ENCODE results near the gene VTI1A. TPM values are rescaled to one million over a fixed set of nuclear protein-coding genes. Genes with fewer than 3 reads are reported as not detected.

The VTI1A gene
- total RNA-seq, 6 donors from 2014 or later = 29.5 to 247 (median 43.0) TPM

- DNase-seq = no peak
- H3K4me1 ChIP-seq = peaks cover 0 to 17% (median 2%) of the 10 kb centered on the region in 4 donors
- H3K27me3 ChIP-seq = no peaks in the 10 kb centered on the region
- no peak for TF ChIP-seq POLR2AphosphoS5 (IDR thresholded peaks at IDR 0.05)
- no peak for ATAC-seq (ENCODE audit: low FRiP score in 2 of 2)
- H3K4me3 ChIP-seq = no peak overlapping the region
- H3K27ac ChIP-seq = no peak overlapping the region
- H3K9me3 ChIP-seq = no peaks in the 10 kb centered on the region
- H3K36me3 ChIP-seq = no peaks in the 10 kb centered on the region
- 90 to 93% methylated on average over 4 of the region's 4 CpGs for WGBS, 2 donors
These were observed 63.4 kb downstream of the VTI1A start for GRCh38 chr10:112510384-112510783.

GRCh38 chr10:112512294-112512693 is 65.3 kb downstream of the VTI1A start:
- 95 to 96% methylated on average over 2 of the region's 2 CpGs for WGBS, 2 donors
- DNase-seq (no peak), ATAC-seq (ENCODE audit: low FRiP score in 2 of 2) (no peak)
- Histone ChIP-seq H3K36me3 (no peaks in the 10 kb centered on the region), H3K9me3 (no peaks in the 10 kb centered on the region), H3K27ac (no peak overlapping the region), H3K4me3 (no peak overlapping the region), H3K4me1 (peaks cover 0 to 14% (median 1%) of the 10 kb centered on the region in 4 donors), H3K27me3 (no peaks in the 10 kb centered on the region)
- TF ChIP-seq POLR2AphosphoS5 (IDR thresholded peaks at IDR 0.05) = no peak
- TF ChIP-seq CTCF (IDR thresholded peaks at IDR 0.05) = no peak
- no peak for TF ChIP-seq POLR2A (IDR thresholded peaks at IDR 0.05)
- TF ChIP-seq EP300 (IDR thresholded peaks at IDR 0.05) = no peak

- DNase-seq = no peak
- no peaks in the 10 kb centered on the region for H3K9me3 ChIP-seq
- H3K4me1 ChIP-seq = no peaks in the 10 kb centered on the region
- TF ChIP-seq EP300 (IDR thresholded peaks at IDR 0.05) (no peak), POLR2A (IDR thresholded peaks at IDR 0.05) (no peak), CTCF (IDR thresholded peaks at IDR 0.05) (no peak), POLR2AphosphoS5 (IDR thresholded peaks at IDR 0.05) (no peak)
- no peaks in the 10 kb centered on the region for H3K27me3 ChIP-seq
- H3K27ac ChIP-seq = no peak overlapping the region
- no peaks in the 10 kb centered on the region for H3K36me3 ChIP-seq
- ATAC-seq (ENCODE audit: low FRiP score in 2 of 2) = no peak
- no peak overlapping the region for H3K4me3 ChIP-seq
These were observed 68.1 kb downstream of the VTI1A start for GRCh38 chr10:112515126-112515525.

GRCh38 chr10:112515852-112516251 is 68.8 kb downstream of the VTI1A start:
- H3K4me3 ChIP-seq = no peak overlapping the region
- ATAC-seq (ENCODE audit: low FRiP score in 2 of 2) = no peak
- TF ChIP-seq POLR2A (IDR thresholded peaks at IDR 0.05) = no peak
- TF ChIP-seq CTCF (IDR thresholded peaks at IDR 0.05) = no peak
- no peak for TF ChIP-seq EP300 (IDR thresholded peaks at IDR 0.05)
- no peak for TF ChIP-seq POLR2AphosphoS5 (IDR thresholded peaks at IDR 0.05)
- no peaks in the 10 kb centered on the region for H3K4me1 ChIP-seq
- no peak for DNase-seq
- no peaks in the 10 kb centered on the region for H3K36me3 ChIP-seq
- H3K27me3 ChIP-seq = no peaks in the 10 kb centered on the region
- no peaks in the 10 kb centered on the region for H3K9me3 ChIP-seq
- no peak overlapping the region for H3K27ac ChIP-seq
- 73 to 92% methylated on average over 2 of the region's 2 CpGs for WGBS, 2 donors

- Histone ChIP-seq H3K27ac (no peak overlapping the region), H3K36me3 (no peaks in the 10 kb centered on the region), H3K9me3 (no peaks in the 10 kb centered on the region), H3K4me3 (no peak overlapping the region), H3K4me1 (no peaks in the 10 kb centered on the region), H3K27me3 (no peaks in the 10 kb centered on the region)
- ATAC-seq (ENCODE audit: low FRiP score in 2 of 2) (no peak), DNase-seq (no peak)
- 86 to 89% methylated on average over 5 of the region's 5 CpGs for WGBS, 2 donors
- TF ChIP-seq POLR2AphosphoS5 (IDR thresholded peaks at IDR 0.05) (no peak), EP300 (IDR thresholded peaks at IDR 0.05) (no peak), POLR2A (IDR thresholded peaks at IDR 0.05) (no peak), CTCF (IDR thresholded peaks at IDR 0.05) (no peak)
These were observed 70.4 kb downstream of the VTI1A start for GRCh38 chr10:112517451-112517862.

All from upper lobe of left lung (tissue), 6 donors.